Ramos (cell line): Measurements from ENCODE around the gene PREB.

Experiments used
- in situ Hi-C: fragments of 300-500 bp; cut with MboI; formaldehyde crosslinking; loops from one replicate; pipeline ENCODE4 v1.14.3; 2022; ENCODE audit warnings: low sequenced_read_pairs; ENCODE audit not compliant: unreplicated experiment

PREB gene

GRCh38 chr2:27154488-27154887 lies 20.1 kb upstream of the PREB start:
- in situ Hi-C loops: no loop called here

GRCh38 chr2:27152796-27153464 lies 18.5 kb upstream of the PREB start:
- in situ Hi-C loops: no loop called here

- in situ Hi-C loops: no loop called here
These were observed 17.8 kb upstream of the PREB start for GRCh38 chr2:27152102-27152795.

- in situ Hi-C loops: no loop called here
These were observed 16.3 kb upstream of the PREB start for GRCh38 chr2:27150639-27151230.

DNA sequence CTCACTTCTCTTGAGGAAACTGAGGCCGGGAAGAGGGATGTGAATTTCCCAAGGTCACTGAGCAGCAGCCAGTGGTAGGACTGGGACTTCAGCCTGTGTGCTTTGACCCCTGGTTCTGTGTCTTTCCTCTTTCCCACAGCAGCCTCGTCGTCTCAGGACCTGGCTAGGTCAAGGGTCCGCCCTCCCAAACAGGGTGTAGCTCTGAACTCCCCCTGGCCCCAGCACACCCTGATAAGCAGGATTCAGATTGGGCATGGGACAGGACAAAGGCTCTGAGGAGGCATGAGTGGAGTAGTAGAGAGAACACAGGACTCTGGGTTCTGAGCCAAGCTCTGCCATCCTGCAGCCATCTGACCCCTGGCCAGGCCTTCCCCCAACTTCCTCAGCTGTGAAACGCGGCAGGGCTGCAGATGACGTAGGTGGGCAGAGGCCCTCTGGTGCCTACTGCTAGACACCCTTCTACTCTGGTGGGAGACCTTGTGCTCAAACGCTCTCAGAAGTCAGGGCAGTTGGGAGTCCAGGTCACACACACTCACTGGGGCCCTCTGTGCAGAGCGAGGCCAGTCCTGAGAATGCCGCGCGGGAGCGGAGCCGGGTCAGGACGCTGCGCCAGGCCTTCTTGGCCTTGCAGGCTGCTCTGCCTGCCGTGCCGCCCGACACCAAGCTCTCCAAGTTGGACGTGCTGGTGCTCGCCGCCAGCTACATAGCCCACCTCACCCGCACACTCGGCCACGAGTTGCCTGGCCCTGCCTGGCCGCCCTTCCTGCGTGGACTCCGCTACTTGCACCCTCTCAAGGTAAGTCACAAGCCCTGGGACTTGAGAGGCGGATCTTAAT lies 15.4 kb upstream of the PREB start:
- in situ Hi-C loops: no loop called here

DNA sequence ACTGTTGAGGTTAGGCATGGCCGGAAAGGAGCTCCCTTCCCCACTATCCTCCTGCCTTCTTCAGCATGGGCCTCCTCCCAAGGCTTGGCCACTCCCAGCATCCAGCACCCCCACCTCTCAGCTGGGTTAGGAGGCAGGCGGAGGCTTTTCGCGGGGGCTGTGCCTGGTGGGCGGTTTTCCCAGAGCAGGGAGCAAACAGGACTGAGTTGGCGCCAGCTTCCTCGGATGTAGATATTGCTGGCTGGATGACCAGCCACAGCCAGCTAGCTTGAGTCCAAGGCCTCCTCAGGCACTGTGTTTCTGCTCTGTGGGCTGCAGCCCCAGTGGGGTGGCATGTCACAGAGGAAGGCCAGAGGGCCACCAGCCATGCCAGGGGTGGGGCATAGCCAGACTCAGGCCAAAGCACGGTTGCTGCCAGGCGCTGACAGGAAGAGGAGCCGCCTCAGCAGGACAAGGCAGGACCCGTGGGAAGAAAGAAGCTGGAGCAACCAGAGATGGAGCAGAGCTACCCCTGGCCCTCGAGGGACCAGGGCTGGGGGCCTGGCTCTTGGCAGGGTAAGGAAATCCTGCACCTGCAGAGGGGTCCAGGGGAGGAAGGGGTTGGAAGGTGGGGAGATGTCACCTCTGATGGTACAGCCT lies 14.5 kb upstream of the PREB start, which contains the start of gene TCF23:
Gene TCF23 (plus strand): TSS at position 204 of the 639 bp plus-strand sequence. CDS start 130 bp downstream, at position 334.
- in situ Hi-C loops: no loop called here

- in situ Hi-C loops: no loop called here
These were observed 13.5 kb upstream of the PREB start for GRCh38 chr2:27147935-27148334.

DNA sequence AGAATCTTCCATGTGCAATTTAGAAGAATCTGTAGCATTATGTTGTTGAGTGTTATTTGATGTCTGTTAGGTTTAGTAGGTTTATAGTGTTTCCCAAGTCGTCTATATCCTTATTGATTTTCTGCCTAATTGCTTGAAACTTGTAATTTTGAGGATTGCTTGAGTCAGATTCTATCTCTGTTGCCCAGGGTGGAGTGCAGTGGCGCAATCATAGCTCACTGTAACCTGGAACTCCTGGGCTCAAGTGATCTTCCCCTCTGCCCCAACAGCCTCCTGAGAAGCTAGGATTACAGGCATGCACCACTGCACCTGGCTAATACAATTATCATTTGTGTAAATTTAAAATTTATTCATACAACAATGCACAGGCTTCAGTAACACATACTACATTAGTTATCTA lies 11.2 kb upstream of the PREB start:
- in situ Hi-C loops: no loop called here

- in situ Hi-C loops: no loop called here
These were observed 8.8 kb upstream of the PREB start for GRCh38 chr2:27143285-27143684.

GRCh38 chr2:27139310-27139709 lies 4.9 kb upstream of the PREB start, which contains the start of gene PRR30:
Gene PRR30, minus strand, starts transcription at chr2:27139410. Its CDS starts 1,081 bp downstream, at chr2:27138329.
- in situ Hi-C loops: no loop called here

- in situ Hi-C loops: no loop called here
These were observed 3.7 kb upstream of the PREB start for GRCh38 chr2:27138111-27138510.

DNA sequence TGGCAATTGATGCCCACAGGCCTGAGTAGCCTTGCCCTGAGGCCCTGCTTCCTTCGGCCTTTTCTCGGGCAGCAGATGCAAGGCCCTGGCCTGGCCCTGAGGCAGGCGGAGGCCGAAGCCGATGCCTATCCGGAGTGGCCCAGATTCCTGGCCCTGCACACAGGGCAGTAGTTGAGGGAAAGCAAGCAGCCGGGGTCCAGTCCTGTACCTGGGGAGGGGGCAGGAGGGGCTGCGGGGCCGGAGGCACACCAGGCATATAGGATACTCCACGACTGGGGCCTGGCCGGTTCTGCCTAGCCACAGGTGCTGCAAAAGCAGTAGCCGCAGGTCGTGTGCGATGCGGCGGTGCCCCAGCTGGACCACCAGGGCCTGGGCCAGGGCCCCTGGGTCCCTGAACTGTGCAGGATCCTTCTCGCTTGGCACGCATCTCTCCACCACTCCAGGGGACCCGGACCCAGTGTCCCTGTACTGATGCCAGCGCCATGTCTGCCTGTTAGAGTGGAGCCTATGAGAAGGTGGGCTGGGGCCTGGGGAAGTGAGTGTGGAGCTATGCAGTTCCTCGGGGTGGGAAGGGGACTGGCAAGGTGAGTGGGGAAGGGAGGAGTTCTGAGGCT lies 3.0 kb upstream of the PREB start:
- in situ Hi-C loops: no loop called here

DNA sequence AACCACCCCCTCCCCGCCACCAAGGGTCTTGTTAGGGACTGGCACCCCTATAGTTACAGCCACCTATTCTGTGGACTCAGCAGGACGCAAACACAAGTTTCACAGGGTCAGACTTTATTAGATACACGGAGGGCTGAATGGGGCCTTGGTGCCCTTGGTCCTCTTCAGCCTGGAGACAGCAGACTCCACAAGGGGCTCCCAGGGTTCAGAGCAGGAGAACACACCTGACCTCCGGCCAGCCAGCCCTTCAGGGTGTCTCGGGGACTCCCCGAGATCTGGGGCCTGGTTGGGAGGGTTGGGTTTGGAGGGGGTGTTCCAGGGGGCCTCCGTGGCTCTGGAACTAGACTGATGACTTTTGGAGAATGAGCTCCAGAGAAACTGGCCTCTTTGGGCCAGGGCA lies 2.3 kb upstream of the PREB start:
- in situ Hi-C loops: no loop called here

DNA sequence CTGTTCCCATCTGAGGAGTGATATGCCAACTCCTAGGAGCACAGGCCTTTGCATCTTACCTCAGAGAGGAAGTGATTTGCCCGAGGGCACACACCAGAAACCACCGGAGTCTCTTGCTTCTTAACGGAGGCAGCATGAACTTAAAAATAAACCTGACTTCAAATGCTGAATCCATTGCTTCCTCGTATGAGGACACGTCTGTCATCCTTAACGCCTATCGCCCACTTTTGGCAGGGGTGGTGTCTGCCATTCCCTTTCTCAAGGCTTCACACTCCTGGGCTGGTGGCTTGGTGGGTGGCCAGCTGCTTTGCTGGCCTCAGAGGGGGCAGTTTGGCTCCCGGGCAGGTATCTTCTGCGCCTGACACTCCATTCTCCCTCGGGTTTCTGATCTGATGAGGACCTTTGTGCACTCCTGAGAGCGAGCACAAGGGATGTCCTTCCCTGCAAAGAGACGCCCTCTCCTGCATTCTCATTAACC lies 1.1 kb upstream of the PREB start:
- in situ Hi-C loops: no loop called here

DNA sequence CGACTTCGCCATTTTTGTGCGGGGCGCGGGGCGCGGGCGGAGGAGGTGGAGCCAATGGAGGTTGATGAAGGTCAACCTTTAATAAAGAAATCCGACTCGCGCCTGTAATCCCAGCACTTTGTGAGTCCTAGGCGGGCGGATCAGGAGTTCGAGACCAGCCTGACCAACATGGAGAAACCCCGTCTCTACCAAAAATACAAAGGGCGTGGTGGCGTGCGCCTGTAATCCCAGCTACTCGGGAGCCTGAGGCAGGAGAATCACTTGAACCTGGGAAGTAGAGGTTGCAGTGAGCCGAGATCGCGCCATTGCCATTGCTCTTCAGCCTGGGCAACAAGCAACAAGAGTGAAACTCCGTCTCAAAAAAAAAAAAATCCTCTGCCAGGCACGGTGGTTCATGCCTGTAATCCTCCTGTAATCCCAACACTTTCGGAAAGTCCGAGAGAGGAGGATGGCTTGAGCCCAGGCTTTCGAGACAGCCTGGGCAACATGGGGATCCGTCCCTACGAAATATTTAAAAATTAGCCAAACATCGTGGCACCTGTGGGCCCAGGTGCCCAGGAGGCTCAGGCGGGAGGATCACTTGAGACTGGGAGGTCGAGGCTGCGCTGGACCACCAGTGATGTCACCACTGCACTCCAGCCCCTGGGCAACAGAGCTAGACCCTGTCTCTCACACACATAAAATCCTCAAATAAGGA lies 493 bp upstream of the PREB start:
- in situ Hi-C loops: no loop called here

- in situ Hi-C loops: no loop called here
These were observed 1.1 kb downstream of the PREB start for GRCh38 chr2:27133195-27133875.

GRCh38 chr2:27131429-27131828 lies 3.0 kb downstream of the PREB start:
- in situ Hi-C loops: no loop called here

DNA sequence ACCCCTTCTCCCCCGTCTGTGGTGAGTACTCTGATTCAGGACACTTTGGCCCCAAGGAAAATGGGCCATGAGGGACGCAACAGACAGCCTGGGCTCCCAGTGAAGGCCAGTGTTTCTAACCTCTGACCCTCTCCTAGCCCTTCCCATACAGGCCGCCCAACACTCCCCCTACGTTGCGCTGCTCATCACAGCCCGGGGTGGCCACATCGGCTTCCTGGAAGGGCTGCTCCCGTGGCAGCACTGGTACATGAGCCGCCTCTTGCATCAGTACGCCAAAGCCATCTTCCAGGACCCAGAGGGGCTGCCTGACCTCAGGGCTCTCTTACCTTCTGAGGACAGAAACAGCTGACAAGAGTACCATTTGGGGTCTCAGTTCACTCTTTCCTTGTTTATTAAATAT lies 4.0 kb downstream of the PREB start:
- in situ Hi-C loops: no loop called here
